KMS-11 (cell line): ENCODE data around the gene MYO16.

Experiments used
- H2AFZ ChIP-seq: fragments of 200-600 bp; sonication (generic); 2 replicates; pipeline ENCODE4 v1.6.1; 2016; ENCODE audit warnings: antibody characterized with exemption, mixed run types, low read depth
- H3K27ac ChIP-seq: fragments of 200-600 bp; sonication (generic); 2 replicates; pipeline ENCODE4 v1.6.1; 2016; ENCODE audit warnings: mild to moderate bottlenecking, mixed run types
- H3K27me3 ChIP-seq: fragments of 200-600 bp; sonication (generic); 2 replicates; pipeline ENCODE4 v1.6.1; 2017; ENCODE audit warnings: mild to moderate bottlenecking, low read depth, mixed run types, moderate library complexity; ENCODE audit not compliant: insufficient read depth
- H3K36me3 ChIP-seq: fragments of 200-600 bp; sonication (generic); 2 replicates; pipeline ENCODE4 v1.6.1; 2017; ENCODE audit warnings: mild to moderate bottlenecking, mixed run types; ENCODE audit not compliant: insufficient read depth
- H3K4me1 ChIP-seq: fragments of 200-600 bp; sonication (generic); 2 replicates; pipeline ENCODE4 v1.6.1; 2016; ENCODE audit warnings: mild to moderate bottlenecking, low read depth, mixed run types; ENCODE audit not compliant: poor library complexity, severe bottlenecking
- H3K4me2 ChIP-seq: fragments of 200-600 bp; sonication (generic); 2 replicates; pipeline ENCODE4 v1.7.0; 2016; ENCODE audit warnings: mild to moderate bottlenecking, mixed run types
- H3K4me3 ChIP-seq: fragments of 200-600 bp; sonication (generic); IDR thresholded peaks from 2 replicates; pipeline ENCODE4 v1.6.1; 2017; ENCODE audit warnings: low read depth, low read length, mixed read lengths; ENCODE audit not compliant: insufficient read depth
- H3K79me2 ChIP-seq: fragments of 200-600 bp; sonication (generic); 2 replicates; pipeline ENCODE4 v1.6.1; 2016; ENCODE audit warnings: low read depth, mixed run types; ENCODE audit not compliant: insufficient read depth
- H3K9ac ChIP-seq: fragments of 200-600 bp; sonication (generic); 2 replicates; pipeline ENCODE4 v1.6.1; 2016; ENCODE audit warnings: mild to moderate bottlenecking, mixed run types
- H4K20me1 ChIP-seq: fragments of 200-600 bp; sonication (generic); 2 replicates; pipeline ENCODE4 v1.6.1; 2016; ENCODE audit warnings: mild to moderate bottlenecking, mixed run types; ENCODE audit not compliant: insufficient read depth
- TF ChIP-seq, protein P1 (sequence below): fragments of 200-600 bp; sonication (generic); conservative IDR thresholded peaks from 2 replicates; pipeline ENCODE4 v1.6.1; 2017; ENCODE audit warnings: low read depth, mild to moderate bottlenecking, antibody characterized with exemption, low read length, moderate library complexity, mixed read lengths

The MYO16 gene

DNA sequence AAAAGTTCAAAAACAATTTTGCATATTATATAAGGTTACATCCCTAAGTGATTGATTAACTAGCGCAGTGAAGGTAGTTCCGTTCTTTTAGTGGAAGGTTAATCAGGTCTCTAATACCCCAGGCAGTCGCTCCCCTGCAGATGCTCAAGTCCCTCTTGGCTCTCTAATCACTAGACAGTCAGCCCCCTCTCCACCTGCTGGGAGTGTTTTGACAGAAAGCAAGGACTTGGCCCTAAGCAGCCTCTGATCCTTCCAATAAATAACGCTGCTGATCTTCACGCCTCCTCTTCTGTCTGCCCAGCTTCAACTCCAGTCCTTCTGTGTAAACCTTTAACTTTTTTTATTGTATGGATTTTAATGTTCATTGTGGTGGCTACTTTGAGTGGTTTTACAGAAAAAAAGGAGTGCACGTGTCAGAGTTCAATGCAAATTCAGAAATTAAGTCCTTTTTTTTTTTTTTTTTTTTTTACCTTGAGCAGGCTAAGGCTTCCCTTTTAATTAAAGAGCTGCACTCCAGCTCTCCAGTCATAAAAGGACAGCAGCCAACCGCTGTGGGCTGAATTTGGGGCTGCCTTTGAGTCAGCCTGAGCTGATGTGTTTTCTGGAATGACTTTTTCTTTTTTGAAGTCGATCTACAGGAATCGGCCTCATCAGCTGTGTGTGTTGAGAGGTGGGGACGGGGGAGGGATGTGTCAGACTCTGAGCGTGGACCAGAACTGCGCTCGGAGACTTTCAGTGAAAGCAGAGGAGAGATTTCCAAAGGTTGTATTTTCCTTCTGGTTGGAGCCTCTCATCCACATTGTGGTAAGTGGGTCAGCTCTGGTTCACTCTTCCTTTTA is 33.8 kb upstream of the MYO16 start:
- H3K9ac ChIP-seq = no peak overlapping the region
- no peaks in the 10 kb centered on the region for H3K27me3 ChIP-seq
- no peaks in the 10 kb centered on the region for H3K79me2 ChIP-seq
- H3K27ac ChIP-seq = no peak overlapping the region
- no peak overlapping the region for H3K4me3 ChIP-seq
- H3K4me2 ChIP-seq = no peak overlapping the region
- H2AFZ ChIP-seq = no peak overlapping the region
- H4K20me1 ChIP-seq = no peaks in the 10 kb centered on the region
- no peaks in the 10 kb centered on the region for H3K4me1 ChIP-seq
- no peaks in the 10 kb centered on the region for H3K36me3 ChIP-seq
- TF ChIP-seq, protein P1, sequence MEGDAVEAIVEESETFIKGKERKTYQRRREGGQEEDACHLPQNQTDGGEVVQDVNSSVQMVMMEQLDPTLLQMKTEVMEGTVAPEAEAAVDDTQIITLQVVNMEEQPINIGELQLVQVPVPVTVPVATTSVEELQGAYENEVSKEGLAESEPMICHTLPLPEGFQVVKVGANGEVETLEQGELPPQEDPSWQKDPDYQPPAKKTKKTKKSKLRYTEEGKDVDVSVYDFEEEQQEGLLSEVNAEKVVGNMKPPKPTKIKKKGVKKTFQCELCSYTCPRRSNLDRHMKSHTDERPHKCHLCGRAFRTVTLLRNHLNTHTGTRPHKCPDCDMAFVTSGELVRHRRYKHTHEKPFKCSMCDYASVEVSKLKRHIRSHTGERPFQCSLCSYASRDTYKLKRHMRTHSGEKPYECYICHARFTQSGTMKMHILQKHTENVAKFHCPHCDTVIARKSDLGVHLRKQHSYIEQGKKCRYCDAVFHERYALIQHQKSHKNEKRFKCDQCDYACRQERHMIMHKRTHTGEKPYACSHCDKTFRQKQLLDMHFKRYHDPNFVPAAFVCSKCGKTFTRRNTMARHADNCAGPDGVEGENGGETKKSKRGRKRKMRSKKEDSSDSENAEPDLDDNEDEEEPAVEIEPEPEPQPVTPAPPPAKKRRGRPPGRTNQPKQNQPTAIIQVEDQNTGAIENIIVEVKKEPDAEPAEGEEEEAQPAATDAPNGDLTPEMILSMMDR = no peak

DNA sequence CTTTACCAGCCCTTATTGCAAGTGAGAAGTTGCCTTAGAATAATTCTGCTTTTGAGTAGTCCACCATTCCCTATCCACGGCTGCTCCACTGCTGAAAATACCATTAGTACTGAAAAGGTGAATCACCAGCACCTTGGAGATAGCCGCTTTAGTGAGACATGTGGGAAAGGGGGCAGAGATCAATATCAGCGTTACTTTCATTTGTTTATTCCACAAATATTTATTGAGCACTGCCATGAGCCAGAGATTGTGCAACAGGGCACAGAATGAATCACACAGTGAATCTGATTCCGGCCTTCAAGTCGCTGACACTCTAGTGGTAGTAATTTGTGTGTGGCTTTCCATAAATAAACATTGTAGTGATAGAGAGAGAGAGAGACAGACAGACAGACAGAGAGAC is 31.5 kb upstream of the MYO16 start:
- Histone ChIP-seq H4K20me1 (no peaks in the 10 kb centered on the region), H3K4me2 (no peak overlapping the region), H3K36me3 (no peaks in the 10 kb centered on the region), H3K4me1 (no peaks in the 10 kb centered on the region), H3K79me2 (no peaks in the 10 kb centered on the region), H3K4me3 (no peak overlapping the region), H2AFZ (no peak overlapping the region), H3K9ac (no peak overlapping the region), H3K27me3 (no peaks in the 10 kb centered on the region), H3K27ac (no peak overlapping the region)
- TF ChIP-seq, protein P1 = no peak

DNA sequence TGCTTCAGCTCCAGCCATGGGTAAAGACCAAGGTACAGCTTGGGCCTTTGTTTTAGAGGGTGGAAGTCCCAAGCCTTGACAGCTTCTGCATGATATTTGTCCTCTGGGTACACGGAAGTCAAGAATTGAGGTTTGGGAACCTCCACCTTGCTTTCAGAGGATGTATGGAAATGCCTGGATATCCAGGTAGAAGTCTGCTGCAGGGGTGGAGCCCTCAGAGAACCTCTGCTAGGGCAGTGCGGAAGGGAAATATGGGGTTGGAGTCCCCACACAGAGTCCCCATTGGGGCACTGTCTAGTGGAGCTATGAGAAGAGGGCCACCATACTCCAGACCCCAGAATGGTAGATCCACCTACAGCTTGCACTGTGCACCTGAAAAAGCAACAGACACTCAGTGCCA is 23.0 kb upstream of the MYO16 start:
- Histone ChIP-seq H3K36me3 (no peaks in the 10 kb centered on the region), H3K27ac (no peak overlapping the region), H3K4me1 (no peaks in the 10 kb centered on the region), H3K27me3 (no peaks in the 10 kb centered on the region), H3K4me2 (no peak overlapping the region), H3K4me3 (no peak overlapping the region), H2AFZ (no peak overlapping the region), H3K79me2 (no peaks in the 10 kb centered on the region), H3K9ac (no peak overlapping the region), H4K20me1 (no peaks in the 10 kb centered on the region)
- TF ChIP-seq, protein P1 = no peak

DNA sequence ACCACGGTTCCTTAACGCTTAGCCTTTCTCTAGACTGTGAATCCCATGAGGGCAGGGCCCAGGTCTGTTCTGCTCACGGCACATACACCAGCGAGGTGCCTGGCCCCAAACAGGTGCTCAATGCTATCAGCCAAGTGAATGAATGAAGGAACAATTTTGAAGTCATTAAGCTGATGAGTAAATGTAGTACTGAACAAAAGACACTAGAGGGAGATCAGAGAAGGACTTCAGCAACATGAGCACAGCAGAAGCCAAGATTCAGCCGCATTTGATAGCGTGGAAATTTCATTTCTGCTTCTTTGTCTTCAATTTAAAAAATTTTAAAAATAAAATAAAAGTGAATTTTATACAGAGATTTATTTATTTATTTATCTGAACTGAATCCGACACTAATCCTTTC is 20.1 kb upstream of the MYO16 start:
- no peak overlapping the region for H3K27ac ChIP-seq
- H3K79me2 ChIP-seq = no peaks in the 10 kb centered on the region
- H2AFZ ChIP-seq = no peak overlapping the region
- H3K9ac ChIP-seq = no peak overlapping the region
- no peak overlapping the region for H3K4me3 ChIP-seq
- H3K27me3 ChIP-seq = no peaks in the 10 kb centered on the region
- TF ChIP-seq, protein P1 = no peak
- H3K36me3 ChIP-seq = no peaks in the 10 kb centered on the region
- no peak overlapping the region for H3K4me2 ChIP-seq
- H4K20me1 ChIP-seq = no peaks in the 10 kb centered on the region
- no peaks in the 10 kb centered on the region for H3K4me1 ChIP-seq
